GM19324 (cell line): ENCODE results near the gene XIRP2.

Experiments
- ATAC-seq: cut with Tn5 transposase; IDR thresholded peaks from one replicate; pipeline ENCODE4 v1.9.1; 2021; ENCODE audit warnings: mild to moderate bottlenecking, moderate library complexity; ENCODE audit not compliant: unreplicated experiment, low FRiP score

The XIRP2 gene

GRCh38 chr2:167127135-167127534 is 238.9 kb downstream of the XIRP2 start:
- no peak for ATAC-seq

DNA sequence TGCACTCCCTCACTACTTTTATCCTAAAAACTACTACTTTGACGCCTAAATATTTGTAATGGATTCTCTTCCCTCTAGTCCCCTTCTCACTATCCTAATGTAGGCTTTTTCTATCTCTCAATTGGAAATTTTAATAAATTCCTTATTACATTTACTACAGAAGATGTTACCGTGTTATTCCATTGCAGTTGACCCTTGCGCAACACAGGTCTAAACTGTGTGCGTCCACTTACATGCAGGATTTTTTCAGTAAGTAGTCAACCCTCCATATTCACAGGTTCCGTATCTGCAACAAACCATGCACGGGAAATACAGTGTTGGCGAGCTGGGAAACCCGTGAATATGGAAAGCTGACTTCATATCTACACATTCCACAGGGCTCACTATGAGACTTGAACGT is 239.8 kb downstream of the XIRP2 start:
- ATAC-seq = no peak

GRCh38 chr2:167132066-167132465 is 243.8 kb downstream of the XIRP2 start:
- no peak for ATAC-seq

DNA sequence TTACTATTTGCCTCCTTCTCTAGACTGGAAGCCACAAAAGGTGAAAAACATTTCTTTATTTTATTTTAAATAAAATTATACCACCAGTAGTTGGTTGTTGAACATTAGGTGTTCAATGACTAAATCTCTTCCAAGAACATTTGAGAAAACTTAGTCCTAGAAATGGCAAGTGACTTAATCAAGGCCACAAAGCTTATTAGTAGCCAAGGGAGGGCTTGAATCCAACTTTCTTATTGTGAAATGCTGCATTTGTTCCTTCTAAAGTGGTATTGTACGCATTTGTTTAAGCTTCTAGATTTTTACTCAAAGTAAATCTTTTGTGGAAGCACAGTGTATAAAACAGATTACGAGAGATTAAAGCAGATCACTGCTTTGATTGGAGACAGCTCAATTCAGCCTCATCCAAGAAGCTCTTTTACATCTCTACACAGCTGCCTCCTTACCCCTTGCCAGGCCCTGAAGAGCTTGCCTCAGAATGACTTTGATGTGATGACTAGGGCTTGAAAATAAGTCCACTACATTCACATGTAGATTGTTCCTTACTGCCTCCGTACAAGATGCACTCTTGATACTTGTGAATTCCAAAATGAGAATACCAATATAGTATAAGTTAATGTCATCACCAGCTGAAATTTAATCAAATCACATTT is 244.8 kb downstream of the XIRP2 start:
- no peak for ATAC-seq

DNA sequence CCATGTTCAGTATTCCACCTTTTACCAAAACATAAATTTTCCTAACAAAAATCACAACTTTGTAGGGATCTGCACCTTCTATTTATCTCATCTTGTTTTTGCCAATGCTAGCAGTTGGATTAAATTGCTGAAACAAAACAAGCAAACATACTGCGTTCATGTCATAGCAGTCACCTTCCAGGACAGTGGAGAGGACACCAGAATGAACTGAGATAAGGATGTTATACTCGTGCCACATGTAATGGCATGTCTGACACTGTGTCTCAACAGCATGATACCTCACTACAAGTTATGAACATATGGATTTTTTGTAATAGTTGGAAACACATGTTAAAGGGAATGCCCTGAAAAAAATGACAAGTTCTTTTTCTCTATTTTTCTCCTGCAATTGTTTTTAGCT is 245.3 kb downstream of the XIRP2 start:
- no peak for ATAC-seq

- no peak for ATAC-seq
These were observed 246.2 kb downstream of the XIRP2 start for GRCh38 chr2:167134381-167135072.

DNA sequence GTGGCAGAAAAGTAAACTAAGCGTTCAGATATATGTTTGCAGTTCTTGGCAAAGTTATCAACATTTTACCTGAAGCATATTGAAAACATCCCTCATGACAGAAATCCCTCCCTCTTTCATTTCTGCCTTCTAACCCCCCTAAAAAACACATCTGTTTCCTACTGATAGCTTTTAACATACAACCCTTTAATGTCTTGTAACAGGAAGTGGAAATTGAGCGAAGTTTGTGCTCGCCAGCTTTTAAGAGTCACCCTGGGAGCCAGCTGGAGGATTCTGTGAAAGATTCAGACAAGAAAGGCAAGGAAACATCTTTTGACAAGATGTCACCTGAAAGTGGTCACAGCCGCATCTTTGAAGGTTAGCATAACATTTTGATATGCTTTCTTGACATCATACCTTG is 247.4 kb downstream of the XIRP2 start:
- no peak for ATAC-seq

GRCh38 chr2:167136879-167137596 is 248.8 kb downstream of the XIRP2 start:
- no peak for ATAC-seq

GRCh38 chr2:167140330-167140729 is 252.1 kb downstream of the XIRP2 start:
- ATAC-seq = no peak

GRCh38 chr2:167140767-167141166 is 252.5 kb downstream of the XIRP2 start:
- ATAC-seq = no peak

- ATAC-seq = no peak
These were observed 254.3 kb downstream of the XIRP2 start for GRCh38 chr2:167142554-167142953.

- no peak for ATAC-seq
These were observed 256.1 kb downstream of the XIRP2 start for GRCh38 chr2:167144179-167144898.

DNA sequence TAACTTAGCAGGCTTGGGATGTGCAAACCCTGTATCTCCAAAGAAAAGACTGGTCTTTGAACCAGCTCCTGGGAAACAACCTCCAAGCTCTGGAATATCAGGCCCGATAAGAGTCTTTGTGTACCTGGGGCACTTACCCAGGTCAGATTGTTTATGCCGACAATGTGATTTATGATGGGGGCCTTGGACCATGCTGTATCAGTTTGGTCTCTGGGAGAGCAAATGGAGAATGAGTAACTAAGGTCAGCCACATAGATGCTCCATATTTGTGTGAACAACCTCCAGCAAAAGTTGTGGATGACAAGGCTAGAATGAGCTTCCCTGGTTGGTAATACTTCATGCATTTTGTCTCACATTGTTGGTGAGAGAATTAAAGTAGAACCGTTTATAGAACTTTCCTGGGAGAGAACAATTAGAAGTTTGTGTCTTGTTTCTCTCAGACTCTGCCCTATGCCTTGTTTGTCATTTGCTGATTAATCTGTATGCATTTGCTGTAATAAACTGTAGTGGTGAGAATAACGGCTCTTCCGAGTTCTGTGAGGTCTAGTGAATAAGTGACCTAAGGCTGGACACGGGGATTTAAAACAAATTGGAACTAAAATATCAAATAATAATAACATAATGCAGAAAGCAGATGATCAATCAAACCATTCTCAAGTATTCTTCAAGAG is 259.1 kb downstream of the XIRP2 start:
- ATAC-seq = no peak

- ATAC-seq = no peak
These were observed 263.6 kb downstream of the XIRP2 start for GRCh38 chr2:167151894-167152293.

DNA sequence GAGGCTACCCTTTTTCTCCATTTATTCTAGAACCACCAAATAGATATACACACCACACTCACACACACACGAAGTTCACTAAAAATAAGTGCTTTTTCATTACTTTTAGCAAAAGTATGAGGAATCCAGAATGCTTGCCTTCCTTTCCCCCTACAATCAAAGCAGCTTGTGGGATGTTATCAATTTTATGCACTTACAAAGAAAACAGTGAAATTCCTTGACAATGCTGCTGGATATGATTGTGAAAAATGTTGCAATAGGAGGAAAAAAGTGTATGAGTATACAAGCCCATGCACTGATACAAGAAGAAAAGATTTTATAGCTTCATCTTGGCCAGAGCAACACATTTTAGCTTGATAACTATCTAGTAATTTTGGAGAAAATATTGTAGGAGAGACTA is 269.2 kb downstream of the XIRP2 start:
- ATAC-seq = no peak

DNA sequence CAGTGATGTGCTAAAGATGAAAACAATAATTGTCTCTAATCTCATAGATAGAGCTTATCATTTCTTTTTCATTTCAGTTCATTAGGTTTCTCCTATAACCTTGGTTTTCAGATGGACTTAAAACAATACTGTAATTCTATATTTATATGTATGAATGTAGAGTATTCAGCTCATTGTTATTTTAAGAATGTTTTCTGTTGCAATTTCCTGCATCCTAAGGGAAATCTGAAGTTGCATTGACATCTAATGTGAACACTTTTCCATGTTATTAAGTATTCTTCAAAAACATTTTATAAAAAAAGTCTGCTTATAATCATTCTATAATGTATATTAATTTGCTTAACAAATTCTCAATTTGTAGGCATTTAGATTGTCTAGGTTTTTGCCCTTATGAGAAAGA is 288.9 kb downstream of the XIRP2 start:
- no peak for ATAC-seq

DNA sequence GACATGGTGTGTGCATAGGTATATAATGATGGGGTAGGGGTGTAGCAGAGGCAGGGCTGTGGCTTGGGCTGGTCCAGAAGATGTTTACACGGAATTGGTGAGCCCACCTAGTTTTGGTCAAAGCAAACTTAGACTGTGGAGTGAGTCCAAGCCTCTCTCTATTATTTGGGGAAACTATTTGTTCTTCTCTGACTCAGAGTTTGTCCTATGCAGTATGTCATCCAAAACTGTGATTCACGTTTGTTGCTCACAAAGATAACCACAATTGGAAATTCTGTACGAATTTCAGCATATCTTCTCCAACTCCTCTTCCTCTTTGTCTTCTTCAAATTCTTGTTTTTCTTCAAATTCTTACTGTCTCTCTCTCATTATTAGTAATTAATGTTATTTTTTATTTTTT is 292.9 kb downstream of the XIRP2 start:
- no peak for ATAC-seq

DNA sequence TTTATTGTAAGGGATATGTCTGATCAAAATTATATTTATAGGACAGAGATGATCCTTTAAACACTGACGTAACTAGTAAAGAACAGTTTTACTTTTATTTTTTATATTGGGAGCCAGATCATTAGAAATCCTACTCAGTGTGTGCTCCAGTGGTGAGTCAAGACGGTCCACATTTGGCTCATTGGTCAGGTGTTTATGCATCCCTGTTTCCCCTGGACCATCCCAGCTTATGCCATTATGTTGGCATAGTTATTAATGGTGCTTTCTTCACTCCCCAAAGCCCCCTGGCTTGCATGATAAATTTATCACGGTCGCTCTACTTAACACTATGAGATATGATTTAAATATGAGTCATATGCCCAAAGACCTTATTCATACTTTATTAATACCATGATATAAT is 293.4 kb downstream of the XIRP2 start:
- no peak for ATAC-seq

- no peak for ATAC-seq
These were observed 294.1 kb downstream of the XIRP2 start for GRCh38 chr2:167182403-167182802.

DNA sequence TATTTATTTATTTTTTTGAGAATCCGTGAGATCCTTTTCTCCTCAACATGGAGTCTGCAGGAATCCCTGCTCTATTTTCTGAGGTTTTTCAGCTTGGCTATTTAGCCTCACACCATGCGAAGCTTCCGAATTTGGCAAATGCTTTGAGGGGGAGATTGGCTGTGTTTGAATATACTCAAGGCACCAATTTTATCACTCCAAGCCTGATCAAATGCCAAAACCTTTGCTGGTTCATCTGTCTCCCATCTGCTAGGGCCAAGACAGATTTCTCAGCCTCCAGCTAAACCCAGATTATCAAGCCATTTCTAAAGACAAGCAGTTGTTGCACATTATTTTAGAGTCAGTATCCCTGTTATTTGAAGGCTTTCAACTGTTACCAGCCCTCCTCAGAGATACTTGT is 295.7 kb downstream of the XIRP2 start:
- no peak for ATAC-seq

GRCh38 chr2:167186465-167186864 is 298.2 kb downstream of the XIRP2 start:
- ATAC-seq = no peak
